ENCODE data around the gene ZNHIT2. TPM values are rescaled to one million over a fixed set of nuclear protein-coding genes. Genes with fewer than 3 reads are reported as not detected.

Gene ZNHIT2
- total and polyA plus RNA-seq, 2 of the 13 experiments (the other 11 are each of a cell fraction or from before 2014, with no cell fraction given): 1.1 to 6.5 TPM

- TF ChIP-seq ZBED4 (CRISPR knock-in tag; IDR thresholded peaks at IDR 0.05; ENCODE audit: borderline replicate concordance) (no peak; the same call in 1 of the 2 replicates), CREB1 (IDR thresholded peaks at IDR 0.05) (no peak), CREB1 (CRISPR knock-in tag; IDR thresholded peaks at IDR 0.05) (no peak), PHF8 (CRISPR knock-in tag; IDR thresholded peaks at IDR 0.05) (peak; percentile 63), HHEX (CRISPR knock-in tag; IDR thresholded peaks at IDR 0.05) (no peak), ESRRA (CRISPR knock-in tag; IDR thresholded peaks at IDR 0.05; ENCODE audit: low read depth) (peak; percentile 50; the same call in 1 of the 2 replicates), ZNF225 (CRISPR knock-in tag; IDR thresholded peaks at IDR 0.05) (0 out of 2 replicates have a peak, but pooled peaks have one; percentile 56), PAXIP1 (CRISPR knock-in tag; conservative IDR thresholded peaks at IDR 0.05) (no peak), NR3C1 (CRISPR knock-in tag; IDR thresholded peaks at IDR 0.05) (no peak), SP2 (CRISPR knock-in tag; IDR thresholded peaks at IDR 0.05) (peak; percentile 29; the same call in 1 of the 2 replicates), MXD4 (CRISPR knock-in tag; IDR thresholded peaks at IDR 0.05) (no peak), ETV5 (CRISPR knock-in tag; IDR thresholded peaks at IDR 0.05; ENCODE audit: borderline replicate concordance) (peak; percentile 50; the same call in 1 of the 2 replicates), SKI (IDR thresholded peaks at IDR 0.05; ENCODE audit: partially characterized antibody) (no peak), CBX5 (CRISPR knock-in tag; IDR thresholded peaks at IDR 0.05; ENCODE audit: borderline replicate concordance) (no peak), MEIS2 (CRISPR knock-in tag; IDR thresholded peaks at IDR 0.05) (0 out of 2 replicates have a peak, but pooled peaks have one; percentile 65), ZNF335 (CRISPR knock-in tag; IDR thresholded peaks at IDR 0.05) (no peak; the same call in 1 of the 2 replicates), FOXM1 (CRISPR knock-in tag; IDR thresholded peaks at IDR 0.05) (no peak), HOXD1 (CRISPR knock-in tag; IDR thresholded peaks at IDR 0.05) (0 out of 2 replicates have a peak, but pooled peaks have one; percentile 18), MLLT10 (CRISPR knock-in tag; IDR thresholded peaks at IDR 0.05) (no peak), NFE2 (CRISPR knock-in tag; IDR thresholded peaks at IDR 0.05) (no peak), E2F1 (CRISPR knock-in tag; IDR thresholded peaks at IDR 0.05) (peak; percentile 28; the same call in 1 of the 2 replicates)
Observed at GRCh38 chr11:65112546-65113360, 4.7 kb downstream of the ZNHIT2 start (continued).
